Activated B cell treated with CpG ODN at 0.5 μM for 24 hours (primary cell): Measurements from ENCODE around the gene DDX52. TPM values are rescaled to one million over a fixed set of nuclear protein-coding genes. Genes with fewer than 3 reads are reported as not detected.

ENCODE experiments used
- ATAC-seq: fragments of 200-7000 bp; cut with Tn5 transposase; one replicate; pipeline ENCODE4 v1.10.0; 2021; ENCODE audit warnings: low read depth, mild to moderate bottlenecking, moderate library complexity
- CTCF ChIA-PET: fragments of 350-600 bp; sonication (Branson Sonifier 250); formaldehyde crosslinking; loops from one replicate; lab custom pipeline; 2021; ENCODE audit warnings: antibody characterized with exemption; lab: Charles Lee
- POLR2A ChIA-PET: fragments of 350-600 bp; sonication (Branson Sonifier 250); formaldehyde crosslinking; loops from one replicate; lab custom pipeline; 2021; ENCODE audit warnings: antibody characterized with exemption; lab: Charles Lee
- DNase-seq: peaks from one replicate; pipeline ENCODE4 v3.0.0; 2022
- H3K27ac Mint-ChIP-seq: one replicate; pipeline ENCODE4 v1.8.0; 2020; ENCODE audit warnings: mixed read lengths
- H3K27me3 Mint-ChIP-seq: one replicate; pipeline ENCODE4 v1.8.0; 2021; ENCODE audit warnings: mixed read lengths
- H3K36me3 Mint-ChIP-seq: one replicate; pipeline ENCODE4 v1.8.0; 2021; ENCODE audit warnings: low read depth, mixed read lengths
- H3K4me1 Mint-ChIP-seq: one replicate; pipeline ENCODE4 v1.8.0; 2021; ENCODE audit warnings: mixed read lengths
- H3K4me3 Mint-ChIP-seq: one replicate; pipeline ENCODE4 v1.8.0; 2020; ENCODE audit warnings: mild to moderate bottlenecking, mixed read lengths
- H3K9me3 Mint-ChIP-seq: one replicate; pipeline ENCODE4 v1.8.0; 2020; ENCODE audit warnings: mixed read lengths
- intact Hi-C: fragments of 100-400 bp; cut with micrococcal nuclease; formaldehyde crosslinking; loops from one replicate; pipeline ENCODE4 v1.15.1; 2024
- total RNA-seq: library from RNA; stranded (reverse); gene quantifications from 2 replicates; pipeline ENCODE4 v1.2.3, GENCODE V29; 2022
- TF ChIP-seq, protein P1 (sequence below): fragments of 200-600 bp; IDR thresholded peaks from one replicate; pipeline ENCODE4 v1.8.0; 2022; ENCODE audit warnings: antibody characterized with exemption, mild to moderate bottlenecking

DDX52 gene
- total RNA-seq, 1 donor from 2014 or later, result 39.9 TPM

DNA sequence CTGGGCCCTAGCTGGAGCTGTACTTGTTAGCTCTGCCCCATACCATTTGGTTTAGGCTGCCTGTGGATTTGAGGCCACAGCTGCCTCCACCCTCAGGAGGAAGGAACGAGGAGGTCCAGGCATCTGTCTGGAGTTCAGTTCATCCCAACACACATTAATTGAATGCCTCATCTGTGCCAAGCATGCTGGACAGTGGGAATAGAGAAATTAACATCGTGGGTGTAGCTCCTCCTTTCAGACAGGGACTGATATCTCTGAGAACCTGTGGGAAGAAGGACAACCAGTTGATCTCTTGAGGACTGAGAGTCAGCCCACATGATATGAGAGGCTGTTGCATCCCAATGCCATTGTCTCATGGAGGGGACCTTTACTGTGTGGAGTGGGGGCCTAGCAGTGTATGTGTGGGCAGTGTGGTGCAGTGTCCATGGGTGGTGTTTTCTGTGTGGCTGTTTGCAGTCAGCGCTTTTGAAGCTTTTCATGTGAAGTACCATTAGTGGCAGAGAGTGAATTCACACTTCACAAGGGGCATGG is 29.4 kb upstream of the DDX52 start:
- no peak overlapping the region for H3K27ac Mint-ChIP-seq
- H3K4me1 Mint-ChIP-seq, result no peaks in the 10 kb centered on the region
- ChIA-PET CTCF (no interaction called here), POLR2A (interaction anchor here (0.7 kb wide), 1 partner anchor 782 kb away, joined by 4 read pairs; no protein-coding TSS in a partner anchor)
- H3K36me3 Mint-ChIP-seq, result no peaks in the 10 kb centered on the region
- H3K27me3 Mint-ChIP-seq, result peaks cover 16% of the 10 kb centered on the region
- TF ChIP-seq, protein P1, sequence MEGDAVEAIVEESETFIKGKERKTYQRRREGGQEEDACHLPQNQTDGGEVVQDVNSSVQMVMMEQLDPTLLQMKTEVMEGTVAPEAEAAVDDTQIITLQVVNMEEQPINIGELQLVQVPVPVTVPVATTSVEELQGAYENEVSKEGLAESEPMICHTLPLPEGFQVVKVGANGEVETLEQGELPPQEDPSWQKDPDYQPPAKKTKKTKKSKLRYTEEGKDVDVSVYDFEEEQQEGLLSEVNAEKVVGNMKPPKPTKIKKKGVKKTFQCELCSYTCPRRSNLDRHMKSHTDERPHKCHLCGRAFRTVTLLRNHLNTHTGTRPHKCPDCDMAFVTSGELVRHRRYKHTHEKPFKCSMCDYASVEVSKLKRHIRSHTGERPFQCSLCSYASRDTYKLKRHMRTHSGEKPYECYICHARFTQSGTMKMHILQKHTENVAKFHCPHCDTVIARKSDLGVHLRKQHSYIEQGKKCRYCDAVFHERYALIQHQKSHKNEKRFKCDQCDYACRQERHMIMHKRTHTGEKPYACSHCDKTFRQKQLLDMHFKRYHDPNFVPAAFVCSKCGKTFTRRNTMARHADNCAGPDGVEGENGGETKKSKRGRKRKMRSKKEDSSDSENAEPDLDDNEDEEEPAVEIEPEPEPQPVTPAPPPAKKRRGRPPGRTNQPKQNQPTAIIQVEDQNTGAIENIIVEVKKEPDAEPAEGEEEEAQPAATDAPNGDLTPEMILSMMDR, result no peak
- H3K9me3 Mint-ChIP-seq, result no peaks in the 10 kb centered on the region
- no peak for ATAC-seq
- H3K4me3 Mint-ChIP-seq, result no peak overlapping the region
- intact Hi-C loops, result no loop called here
- no peak for DNase-seq

DNA sequence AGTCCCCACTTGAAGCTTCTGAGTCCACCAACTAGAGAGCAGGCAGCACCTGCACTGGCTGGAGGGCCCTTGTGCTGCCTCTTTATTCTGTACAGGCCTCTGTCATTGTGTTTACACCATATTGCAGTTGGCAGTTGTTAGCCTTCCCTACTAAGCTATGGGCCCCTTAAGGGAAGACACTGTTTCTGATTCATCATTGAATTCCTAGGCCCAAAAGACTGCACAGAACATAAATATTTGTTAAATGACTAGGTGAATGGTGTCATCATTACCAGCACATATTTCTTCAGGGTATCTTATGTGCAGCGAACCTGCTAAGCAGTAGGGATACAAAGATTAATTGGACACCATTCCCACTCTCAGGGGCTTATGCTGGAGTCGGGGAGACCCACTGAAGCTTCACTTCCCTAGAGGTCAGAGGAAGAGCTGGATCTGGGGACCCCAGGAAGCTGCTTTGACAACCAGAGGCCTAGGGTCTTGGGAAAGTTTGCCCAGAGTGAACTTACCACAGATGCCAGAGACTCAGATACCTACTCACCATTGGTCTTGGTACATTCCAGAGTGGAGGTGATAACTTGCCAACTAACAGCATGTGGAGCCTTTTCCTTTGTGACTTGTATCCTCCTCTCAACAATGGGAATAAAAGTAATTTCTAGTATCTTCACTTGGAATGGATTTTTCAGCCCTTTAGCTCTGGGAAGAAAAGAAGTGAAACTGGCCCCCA is 28.7 kb upstream of the DDX52 start:
- TF ChIP-seq, protein P1, result no peak
- Mint-ChIP-seq H3K27ac (no peak overlapping the region), H3K4me3 (no peak overlapping the region), H3K27me3 (peaks cover 13% of the 10 kb centered on the region), H3K36me3 (no peaks in the 10 kb centered on the region), H3K9me3 (no peaks in the 10 kb centered on the region), H3K4me1 (no peaks in the 10 kb centered on the region)
- intact Hi-C loops, result no loop called here
- ATAC-seq (no peak), DNase-seq (no peak)
- POLR2A ChIA-PET, result no interaction called here
- CTCF ChIA-PET, result no interaction called here

DNA sequence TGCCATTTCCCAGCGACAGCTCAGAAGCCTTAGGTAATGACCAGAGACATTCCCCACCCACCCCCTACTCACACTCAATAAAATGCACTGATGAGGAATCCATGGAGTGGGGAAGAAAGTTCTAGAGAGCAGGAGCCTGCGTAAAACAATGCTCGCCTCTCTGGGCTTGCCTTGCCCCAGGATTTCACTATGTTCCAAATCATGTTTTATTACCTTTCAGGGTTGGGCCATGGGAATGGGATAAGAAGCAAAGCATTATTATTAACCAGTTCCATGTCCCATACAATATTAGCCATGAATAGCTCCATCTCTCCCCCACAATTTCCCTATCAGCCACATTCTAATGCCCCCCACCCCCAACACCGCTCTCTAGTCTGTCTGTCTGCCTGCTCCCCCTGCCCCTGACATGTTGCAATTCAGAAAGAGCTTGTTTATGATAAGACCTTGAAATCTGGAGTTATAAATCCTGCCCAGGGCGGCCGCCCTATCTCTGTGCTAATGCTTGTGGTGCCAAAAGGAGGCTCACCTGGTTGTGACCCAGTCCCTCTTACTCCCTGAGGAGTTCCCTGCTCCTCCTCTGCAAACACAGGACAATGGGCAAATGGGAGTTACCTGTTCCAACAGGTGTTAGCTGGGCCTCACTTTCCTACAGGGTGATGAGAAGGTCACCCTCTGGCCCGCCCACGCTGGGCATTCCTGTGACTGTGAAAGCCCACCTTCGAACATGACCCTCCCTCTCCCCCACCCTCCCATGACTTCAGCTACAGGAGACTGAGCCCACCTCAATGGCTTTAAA is 28.0 kb upstream of the DDX52 start:
- TF ChIP-seq, protein P1, result no peak
- DNase-seq, result no peak
- intact Hi-C loops, result no loop called here
- H3K36me3 Mint-ChIP-seq, result no peaks in the 10 kb centered on the region
- no peak overlapping the region for H3K27ac Mint-ChIP-seq
- no peak for ATAC-seq
- POLR2A ChIA-PET, result no interaction called here
- CTCF ChIA-PET, result no interaction called here
- no peaks in the 10 kb centered on the region for H3K4me1 Mint-ChIP-seq
- H3K9me3 Mint-ChIP-seq, result no peaks in the 10 kb centered on the region
- H3K4me3 Mint-ChIP-seq, result no peak overlapping the region
- H3K27me3 Mint-ChIP-seq, result peaks cover 7% of the 10 kb centered on the region

DNA sequence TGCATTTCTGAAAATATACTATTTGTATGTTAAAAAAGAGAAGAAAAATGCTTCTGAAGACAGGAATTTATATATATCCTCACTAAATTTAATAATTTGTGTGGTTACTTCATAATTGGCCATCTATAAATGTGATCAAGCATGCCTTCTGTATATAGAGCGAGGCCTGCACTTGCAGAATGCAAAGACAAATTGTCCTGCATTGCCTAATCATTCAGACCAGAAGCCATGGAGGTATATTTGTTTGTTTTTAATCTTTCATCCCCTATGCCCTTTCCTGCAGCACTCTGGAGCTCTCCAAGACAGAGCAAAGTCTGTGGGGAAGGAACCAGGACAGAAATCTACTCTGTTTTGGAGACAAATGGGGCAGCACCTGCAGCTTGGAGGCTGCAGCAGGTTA is 23.8 kb upstream of the DDX52 start:
- intact Hi-C loops, result no loop called here
- H3K4me3 Mint-ChIP-seq, result no peak overlapping the region
- no peaks in the 10 kb centered on the region for H3K4me1 Mint-ChIP-seq
- ChIA-PET POLR2A (no interaction called here), CTCF (no interaction called here)
- no peak for DNase-seq
- H3K27ac Mint-ChIP-seq, result no peak overlapping the region
- ATAC-seq, result no peak
- TF ChIP-seq, protein P1, result no peak
- H3K36me3 Mint-ChIP-seq, result no peaks in the 10 kb centered on the region
- H3K9me3 Mint-ChIP-seq, result peaks cover 2% of the 10 kb centered on the region
- peaks cover 2% of the 10 kb centered on the region for H3K27me3 Mint-ChIP-seq

DNA sequence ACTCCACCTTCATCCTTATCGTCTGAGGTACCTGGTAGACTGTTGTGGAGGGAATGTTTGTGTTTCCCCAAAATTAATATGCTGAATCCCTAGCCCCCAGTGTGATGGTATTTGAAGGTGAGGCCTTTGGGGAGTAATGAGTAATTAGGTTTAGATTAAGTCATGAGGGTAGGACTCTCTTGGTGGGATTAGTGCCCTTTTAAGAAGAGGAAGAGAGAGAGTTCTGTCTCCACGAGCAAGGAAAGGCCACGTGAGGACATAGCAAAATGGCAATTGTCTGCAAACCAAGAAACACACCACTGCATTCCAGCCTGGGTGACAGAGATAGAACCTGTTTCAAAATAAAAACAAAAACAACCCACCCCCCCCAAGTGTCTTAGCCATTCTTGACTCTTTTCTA is 21.0 kb upstream of the DDX52 start:
- no peak overlapping the region for H3K4me3 Mint-ChIP-seq
- no peak for ATAC-seq
- ChIA-PET CTCF (no interaction called here), POLR2A (no interaction called here)
- no peak overlapping the region for H3K27ac Mint-ChIP-seq
- H3K9me3 Mint-ChIP-seq, result peaks cover 2% of the 10 kb centered on the region
- TF ChIP-seq, protein P1, result no peak
- no peaks in the 10 kb centered on the region for H3K4me1 Mint-ChIP-seq
- peaks cover 9% of the 10 kb centered on the region for H3K27me3 Mint-ChIP-seq
- intact Hi-C loops, result no loop called here
- DNase-seq, result no peak
- no peaks in the 10 kb centered on the region for H3K36me3 Mint-ChIP-seq
